SK-N-SH (cell line): Measurements from ENCODE around the gene PARD3.

ENCODE experiments used
- RAD21 ChIP-seq: IDR thresholded peaks from 2 replicates; pipeline ENCODE4 v1.6.1; 2012; ENCODE audit warnings: mild to moderate bottlenecking, low read length
- TF ChIP-seq, protein P1 (sequence below): IDR thresholded peaks from 2 replicates; pipeline ENCODE4 v1.4.0; 2012; ENCODE audit warnings: low read depth, borderline replicate concordance
- TF ChIP-seq, protein P2 (sequence below): fragments of 200-600 bp; sonication (generic); IDR thresholded peaks from 2 replicates; pipeline ENCODE4 v1.6.1; 2017; ENCODE audit warnings: antibody characterized with exemption, mild to moderate bottlenecking, moderate library complexity

DNA sequence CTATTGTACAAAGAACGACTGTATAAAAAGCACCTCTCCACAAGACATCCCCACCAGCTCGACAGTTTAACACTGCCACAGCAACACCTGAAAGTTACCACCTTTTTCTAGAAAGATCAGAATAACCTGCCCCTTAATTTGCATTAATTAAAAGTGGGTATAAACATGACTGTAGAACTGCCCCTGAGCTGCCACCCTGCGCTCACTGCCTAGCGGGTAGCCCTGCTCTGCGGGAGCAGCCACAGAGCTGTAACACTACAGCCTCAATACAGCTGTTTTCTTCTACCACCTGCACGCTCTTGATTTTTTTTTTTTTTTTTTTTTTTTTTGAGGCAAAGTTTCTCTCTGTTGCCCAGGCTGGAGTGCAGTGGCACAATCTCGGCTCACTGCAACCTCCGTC is 140.9 kb downstream of the PARD3 start:
- TF ChIP-seq RAD21: no peak
- TF ChIP-seq, protein P1, sequence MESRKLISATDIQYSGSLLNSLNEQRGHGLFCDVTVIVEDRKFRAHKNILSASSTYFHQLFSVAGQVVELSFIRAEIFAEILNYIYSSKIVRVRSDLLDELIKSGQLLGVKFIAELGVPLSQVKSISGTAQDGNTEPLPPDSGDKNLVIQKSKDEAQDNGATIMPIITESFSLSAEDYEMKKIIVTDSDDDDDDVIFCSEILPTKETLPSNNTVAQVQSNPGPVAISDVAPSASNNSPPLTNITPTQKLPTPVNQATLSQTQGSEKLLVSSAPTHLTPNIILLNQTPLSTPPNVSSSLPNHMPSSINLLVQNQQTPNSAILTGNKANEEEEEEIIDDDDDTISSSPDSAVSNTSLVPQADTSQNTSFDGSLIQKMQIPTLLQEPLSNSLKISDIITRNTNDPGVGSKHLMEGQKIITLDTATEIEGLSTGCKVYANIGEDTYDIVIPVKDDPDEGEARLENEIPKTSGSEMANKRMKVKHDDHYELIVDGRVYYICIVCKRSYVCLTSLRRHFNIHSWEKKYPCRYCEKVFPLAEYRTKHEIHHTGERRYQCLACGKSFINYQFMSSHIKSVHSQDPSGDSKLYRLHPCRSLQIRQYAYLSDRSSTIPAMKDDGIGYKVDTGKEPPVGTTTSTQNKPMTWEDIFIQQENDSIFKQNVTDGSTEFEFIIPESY: no peak
- TF ChIP-seq, protein P2, sequence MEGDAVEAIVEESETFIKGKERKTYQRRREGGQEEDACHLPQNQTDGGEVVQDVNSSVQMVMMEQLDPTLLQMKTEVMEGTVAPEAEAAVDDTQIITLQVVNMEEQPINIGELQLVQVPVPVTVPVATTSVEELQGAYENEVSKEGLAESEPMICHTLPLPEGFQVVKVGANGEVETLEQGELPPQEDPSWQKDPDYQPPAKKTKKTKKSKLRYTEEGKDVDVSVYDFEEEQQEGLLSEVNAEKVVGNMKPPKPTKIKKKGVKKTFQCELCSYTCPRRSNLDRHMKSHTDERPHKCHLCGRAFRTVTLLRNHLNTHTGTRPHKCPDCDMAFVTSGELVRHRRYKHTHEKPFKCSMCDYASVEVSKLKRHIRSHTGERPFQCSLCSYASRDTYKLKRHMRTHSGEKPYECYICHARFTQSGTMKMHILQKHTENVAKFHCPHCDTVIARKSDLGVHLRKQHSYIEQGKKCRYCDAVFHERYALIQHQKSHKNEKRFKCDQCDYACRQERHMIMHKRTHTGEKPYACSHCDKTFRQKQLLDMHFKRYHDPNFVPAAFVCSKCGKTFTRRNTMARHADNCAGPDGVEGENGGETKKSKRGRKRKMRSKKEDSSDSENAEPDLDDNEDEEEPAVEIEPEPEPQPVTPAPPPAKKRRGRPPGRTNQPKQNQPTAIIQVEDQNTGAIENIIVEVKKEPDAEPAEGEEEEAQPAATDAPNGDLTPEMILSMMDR: no peak
